WTC11 (cell line): ENCODE measurements around the gene FGFR2. TPM values are rescaled to one million over a fixed set of nuclear protein-coding genes. Genes with fewer than 3 reads are reported as not detected.
A peak's percentile ranks its signal among the peaks of the same experiment; 100 is the strongest.

Source experiments
- ATAC-seq: fragments of 200-7000 bp; cut with Tn5 transposase; 2 replicates; pipeline ENCODE4 v1.10.0; 2021; ENCODE audit warnings: mild to moderate bottlenecking, moderate library complexity
- CTCF ChIA-PET: fragments of 300-600 bp; sonication (Branson Sonifier 250); formaldehyde crosslinking; loops from one replicate; lab custom pipeline; 2021; ENCODE audit warnings: antibody characterized with exemption; lab: Charles Lee
- POLR2A ChIA-PET: fragments of 350-600 bp; sonication (Branson Sonifier 250); formaldehyde crosslinking; loops from one replicate; lab custom pipeline; 2021; ENCODE audit warnings: antibody characterized with exemption; lab: Charles Lee
- DNase-seq: peaks from one replicate; pipeline ENCODE4 v3.0.0; 2021; ENCODE audit warnings: low spot score
- H3K27ac Mint-ChIP-seq: 2 replicates; pipeline ENCODE4 v1.8.0; 2021; ENCODE audit warnings: mixed read lengths
- H3K27me3 Mint-ChIP-seq: 2 replicates; pipeline ENCODE4 v1.8.0; 2021; ENCODE audit warnings: low read depth, mild to moderate bottlenecking, moderate library complexity, mixed read lengths
- H3K36me3 Mint-ChIP-seq: 2 replicates; pipeline ENCODE4 v1.8.0; 2021; ENCODE audit warnings: mixed read lengths
- H3K4me1 Mint-ChIP-seq: 2 replicates; pipeline ENCODE4 v1.8.0; 2022; ENCODE audit warnings: mixed read lengths
- H3K4me3 Mint-ChIP-seq: 2 replicates; pipeline ENCODE4 v1.8.0; 2021; ENCODE audit warnings: mild to moderate bottlenecking, moderate library complexity, mixed read lengths
- H3K9me3 Mint-ChIP-seq: 2 replicates; pipeline ENCODE4 v1.8.0; 2021; ENCODE audit warnings: mixed read lengths
- CREB1 ChIP-seq: sonication (generic); formaldehyde crosslinking; IDR thresholded peaks from 2 replicates; pipeline ENCODE4 v1.8.0; 2023; ENCODE audit warnings: mild to moderate bottlenecking, missing genetic modification reagents
- E2F4 ChIP-seq: sonication (generic); formaldehyde crosslinking; IDR thresholded peaks from 2 replicates; pipeline ENCODE4 v1.8.1; 2022; ENCODE audit warnings: low read depth, mild to moderate bottlenecking, moderate library complexity, missing genetic modification reagents, borderline replicate concordance
- ESRRA ChIP-seq: sonication (generic); formaldehyde crosslinking; IDR thresholded peaks from 2 replicates; pipeline ENCODE4 v1.8.1; 2022; ENCODE audit warnings: mild to moderate bottlenecking, missing genetic modification reagents, borderline replicate concordance
- GABPB1 ChIP-seq: sonication (generic); formaldehyde crosslinking; IDR thresholded peaks from 2 replicates; pipeline ENCODE4 v1.8.1; 2023; ENCODE audit warnings: mild to moderate bottlenecking, missing genetic modification reagents
- IRF1 ChIP-seq: sonication (generic); formaldehyde crosslinking; IDR thresholded peaks from 2 replicates; pipeline ENCODE4 v1.8.0; 2023; ENCODE audit warnings: missing genetic modification reagents
- NR1H2 ChIP-seq: sonication (generic); formaldehyde crosslinking; IDR thresholded peaks from 2 replicates; pipeline ENCODE4 v1.9.0; 2021; ENCODE audit warnings: mild to moderate bottlenecking, moderate library complexity, missing genetic modification reagents
- NR3C1 ChIP-seq: sonication (generic); formaldehyde crosslinking; conservative IDR thresholded peaks from 2 replicates; pipeline ENCODE4 v1.8.1; 2023; ENCODE audit warnings: low read depth, mild to moderate bottlenecking, missing genetic modification reagents
- PREB ChIP-seq: sonication (generic); formaldehyde crosslinking; IDR thresholded peaks from 2 replicates; pipeline ENCODE4 v1.8.1; 2022; ENCODE audit warnings: mild to moderate bottlenecking, missing genetic modification reagents, moderate library complexity, borderline replicate concordance
- SMAD3 ChIP-seq: sonication (generic); formaldehyde crosslinking; IDR thresholded peaks from 2 replicates; pipeline ENCODE4 v1.8.0; 2022; ENCODE audit warnings: missing genetic modification reagents, mild to moderate bottlenecking, borderline replicate concordance
- TEAD4 ChIP-seq: sonication (generic); formaldehyde crosslinking; IDR thresholded peaks from 2 replicates; pipeline ENCODE4 v1.8.0; 2022; ENCODE audit warnings: mild to moderate bottlenecking, missing genetic modification reagents
- ZNF121 ChIP-seq: sonication (generic); formaldehyde crosslinking; IDR thresholded peaks from 2 replicates; pipeline ENCODE4 v1.8.0; 2023; ENCODE audit warnings: missing genetic modification reagents
- ZNF232 ChIP-seq: sonication (generic); formaldehyde crosslinking; IDR thresholded peaks from 2 replicates; pipeline ENCODE4 v1.8.0; 2022; ENCODE audit warnings: mild to moderate bottlenecking, missing genetic modification reagents
- ZNF317 ChIP-seq: sonication (generic); formaldehyde crosslinking; IDR thresholded peaks from 2 replicates; pipeline ENCODE4 v1.8.1; 2023; ENCODE audit warnings: low read depth, mild to moderate bottlenecking, moderate library complexity, missing genetic modification reagents, borderline replicate concordance
- ZNF512 ChIP-seq: sonication (generic); formaldehyde crosslinking; IDR thresholded peaks from 2 replicates; pipeline ENCODE4 v1.8.1; 2022; ENCODE audit warnings: missing genetic modification reagents, borderline replicate concordance
- ZNF532 ChIP-seq: fragments of 250-450 bp; sonication (Bioruptor Pico); IDR thresholded peaks from 2 replicates; pipeline ENCODE4 v1.9.0; 2021; ENCODE audit warnings: mild to moderate bottlenecking, borderline replicate concordance
- total RNA-seq: library from RNA; stranded (reverse); gene quantifications from 3 replicates; pipeline ENCODE4 v1.2.3, GENCODE V29; 2021
- TF ChIP-seq, protein P1 (sequence below): sonication (generic); formaldehyde crosslinking; IDR thresholded peaks from 2 replicates; pipeline ENCODE4 v1.8.0; 2023; ENCODE audit warnings: missing genetic modification reagents, mild to moderate bottlenecking, borderline replicate concordance
- TF ChIP-seq, protein P2 (sequence below): fragments of 250-450 bp; sonication (Bioruptor Pico); IDR thresholded peaks from 2 replicates; pipeline ENCODE4 v1.8.0; 2021; ENCODE audit warnings: mild to moderate bottlenecking

Gene FGFR2
- total RNA-seq, 1 experiment from 2014 or later, result 95.0 TPM

- TF ChIP-seq, protein P1, sequence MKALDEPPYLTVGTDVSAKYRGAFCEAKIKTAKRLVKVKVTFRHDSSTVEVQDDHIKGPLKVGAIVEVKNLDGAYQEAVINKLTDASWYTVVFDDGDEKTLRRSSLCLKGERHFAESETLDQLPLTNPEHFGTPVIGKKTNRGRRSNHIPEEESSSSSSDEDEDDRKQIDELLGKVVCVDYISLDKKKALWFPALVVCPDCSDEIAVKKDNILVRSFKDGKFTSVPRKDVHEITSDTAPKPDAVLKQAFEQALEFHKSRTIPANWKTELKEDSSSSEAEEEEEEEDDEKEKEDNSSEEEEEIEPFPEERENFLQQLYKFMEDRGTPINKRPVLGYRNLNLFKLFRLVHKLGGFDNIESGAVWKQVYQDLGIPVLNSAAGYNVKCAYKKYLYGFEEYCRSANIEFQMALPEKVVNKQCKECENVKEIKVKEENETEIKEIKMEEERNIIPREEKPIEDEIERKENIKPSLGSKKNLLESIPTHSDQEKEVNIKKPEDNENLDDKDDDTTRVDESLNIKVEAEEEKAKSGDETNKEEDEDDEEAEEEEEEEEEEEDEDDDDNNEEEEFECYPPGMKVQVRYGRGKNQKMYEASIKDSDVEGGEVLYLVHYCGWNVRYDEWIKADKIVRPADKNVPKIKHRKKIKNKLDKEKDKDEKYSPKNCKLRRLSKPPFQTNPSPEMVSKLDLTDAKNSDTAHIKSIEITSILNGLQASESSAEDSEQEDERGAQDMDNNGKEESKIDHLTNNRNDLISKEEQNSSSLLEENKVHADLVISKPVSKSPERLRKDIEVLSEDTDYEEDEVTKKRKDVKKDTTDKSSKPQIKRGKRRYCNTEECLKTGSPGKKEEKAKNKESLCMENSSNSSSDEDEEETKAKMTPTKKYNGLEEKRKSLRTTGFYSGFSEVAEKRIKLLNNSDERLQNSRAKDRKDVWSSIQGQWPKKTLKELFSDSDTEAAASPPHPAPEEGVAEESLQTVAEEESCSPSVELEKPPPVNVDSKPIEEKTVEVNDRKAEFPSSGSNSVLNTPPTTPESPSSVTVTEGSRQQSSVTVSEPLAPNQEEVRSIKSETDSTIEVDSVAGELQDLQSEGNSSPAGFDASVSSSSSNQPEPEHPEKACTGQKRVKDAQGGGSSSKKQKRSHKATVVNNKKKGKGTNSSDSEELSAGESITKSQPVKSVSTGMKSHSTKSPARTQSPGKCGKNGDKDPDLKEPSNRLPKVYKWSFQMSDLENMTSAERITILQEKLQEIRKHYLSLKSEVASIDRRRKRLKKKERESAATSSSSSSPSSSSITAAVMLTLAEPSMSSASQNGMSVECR (CRISPR knock-in tag), result no peak
These were observed 119.7 kb downstream of the FGFR2 start (continued) for GRCh38 chr10:121478556-121478955.

DNA sequence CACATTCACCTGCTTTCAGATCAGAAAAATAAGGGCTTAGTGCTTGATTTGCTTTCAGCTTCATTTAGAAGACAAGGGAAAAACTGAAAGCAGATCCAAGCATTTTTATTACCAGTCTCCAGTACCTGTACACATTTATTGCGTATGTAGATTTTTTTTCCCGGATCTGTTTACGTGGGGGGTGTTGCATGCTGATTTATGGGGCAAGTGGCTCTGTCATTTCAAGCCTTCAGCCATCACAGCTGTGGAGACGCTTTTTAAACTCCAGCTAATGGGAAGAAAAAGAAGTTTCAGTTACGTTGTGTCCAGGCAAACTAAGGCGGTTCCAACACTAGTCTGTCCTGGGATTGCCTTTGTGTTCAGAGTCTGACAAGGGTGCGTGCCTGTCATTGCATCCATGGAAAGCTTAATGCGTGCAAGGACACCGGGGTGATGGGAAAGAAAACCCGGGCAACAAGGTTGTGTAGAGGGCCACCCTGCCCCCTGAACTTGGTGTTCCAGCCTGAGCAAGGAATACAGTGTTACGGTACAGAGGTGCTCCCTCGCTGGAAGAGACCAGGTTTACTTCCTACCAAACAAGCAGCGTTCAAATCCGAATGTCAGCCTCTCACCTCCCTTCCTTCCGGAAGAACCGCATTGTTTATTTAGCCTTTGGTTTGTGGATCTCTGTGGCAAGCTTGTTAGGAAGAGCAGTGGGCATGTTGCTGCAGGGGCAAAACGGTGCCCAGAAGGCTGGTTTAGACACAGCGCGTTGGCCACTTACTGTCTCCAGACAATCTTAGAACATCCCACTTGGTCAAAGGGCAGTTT is 128.2 kb downstream of the FGFR2 start:
- Mint-ChIP-seq H3K36me3 (no peaks in the 10 kb centered on the region), H3K4me1 (peaks cover 12% of the 10 kb centered on the region), H3K27ac (peak overlapping the region; percentile 66; the same call in 1 of the 2 replicates), H3K27me3 (no peaks in the 10 kb centered on the region; the same call in 1 of the 2 replicates), H3K4me3 (no peak overlapping the region), H3K9me3 (no peaks in the 10 kb centered on the region)
- CTCF ChIA-PET, result no interaction called here
- TF ChIP-seq CREB1 (CRISPR knock-in tag) (no peak), SMAD3 (CRISPR knock-in tag) (no peak), ZNF232 (CRISPR knock-in tag) (no peak), NR3C1 (CRISPR knock-in tag) (no peak)
- DNase-seq (no peak), ATAC-seq (no peak)
- POLR2A ChIA-PET, result no interaction called here

DNA sequence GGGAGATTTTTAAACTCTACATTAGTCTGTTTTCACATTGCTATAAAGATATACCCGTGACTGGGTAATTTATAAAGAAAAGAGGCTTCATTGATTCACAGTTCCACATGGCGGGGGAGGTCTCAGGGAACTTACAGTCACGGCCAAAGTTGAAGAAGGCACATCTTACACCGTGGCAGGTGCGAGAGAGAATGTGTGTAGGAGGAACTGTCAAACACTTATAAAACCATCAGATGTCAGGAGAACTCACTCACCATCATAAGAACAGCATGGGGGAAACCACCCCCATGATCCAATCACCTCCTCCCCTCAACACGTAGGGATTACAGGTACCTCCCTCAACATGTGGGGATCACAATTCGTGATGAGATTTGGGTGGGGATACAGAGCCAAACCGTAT is 129.5 kb downstream of the FGFR2 start:
- H3K36me3 Mint-ChIP-seq, result no peaks in the 10 kb centered on the region
- H3K27ac Mint-ChIP-seq, result no peak overlapping the region
- no peaks in the 10 kb centered on the region; the same call in 1 of the 2 replicates for H3K27me3 Mint-ChIP-seq
- H3K4me1 Mint-ChIP-seq, result peaks cover 18% of the 10 kb centered on the region
- ATAC-seq (no peak), DNase-seq (no peak)
- POLR2A ChIA-PET, result no interaction called here
- H3K4me3 Mint-ChIP-seq, result no peak overlapping the region
- H3K9me3 Mint-ChIP-seq, result no peaks in the 10 kb centered on the region
- CTCF ChIA-PET, result no interaction called here
- TF ChIP-seq ZNF532 (no peak), ZNF121 (CRISPR knock-in tag) (no peak), IRF1 (CRISPR knock-in tag) (no peak), TEAD4 (CRISPR knock-in tag) (no peak), E2F4 (no peak), ZNF317 (CRISPR knock-in tag) (no peak), NR1H2 (no peak), GABPB1 (CRISPR knock-in tag) (no peak), ESRRA (no peak), ZNF512 (CRISPR knock-in tag) (no peak), PREB (CRISPR knock-in tag) (no peak)
- TF ChIP-seq, protein P2, sequence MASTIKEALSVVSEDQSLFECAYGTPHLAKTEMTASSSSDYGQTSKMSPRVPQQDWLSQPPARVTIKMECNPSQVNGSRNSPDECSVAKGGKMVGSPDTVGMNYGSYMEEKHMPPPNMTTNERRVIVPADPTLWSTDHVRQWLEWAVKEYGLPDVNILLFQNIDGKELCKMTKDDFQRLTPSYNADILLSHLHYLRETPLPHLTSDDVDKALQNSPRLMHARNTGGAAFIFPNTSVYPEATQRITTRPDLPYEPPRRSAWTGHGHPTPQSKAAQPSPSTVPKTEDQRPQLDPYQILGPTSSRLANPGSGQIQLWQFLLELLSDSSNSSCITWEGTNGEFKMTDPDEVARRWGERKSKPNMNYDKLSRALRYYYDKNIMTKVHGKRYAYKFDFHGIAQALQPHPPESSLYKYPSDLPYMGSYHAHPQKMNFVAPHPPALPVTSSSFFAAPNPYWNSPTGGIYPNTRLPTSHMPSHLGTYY, result no peak
